ENCODE data around the gene CFAP161. TPM values are rescaled to one million over a fixed set of nuclear protein-coding genes. Genes with fewer than 3 reads are reported as not detected.
A peak's percentile ranks its signal among the peaks of the same experiment; 100 is the strongest.

The CFAP161 gene, protein sequence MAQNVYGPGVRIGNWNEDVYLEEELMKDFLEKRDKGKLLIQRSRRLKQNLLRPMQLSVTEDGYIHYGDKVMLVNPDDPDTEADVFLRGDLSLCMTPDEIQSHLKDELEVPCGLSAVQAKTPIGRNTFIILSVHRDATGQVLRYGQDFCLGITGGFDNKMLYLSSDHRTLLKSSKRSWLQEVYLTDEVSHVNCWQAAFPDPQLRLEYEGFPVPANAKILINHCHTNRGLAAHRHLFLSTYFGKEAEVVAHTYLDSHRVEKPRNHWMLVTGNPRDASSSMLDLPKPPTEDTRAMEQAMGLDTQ
- under 1 TPM; 0.22 to 0.52 (median 0.41) TPM for polyA plus RNA-seq (ENCODE audit: insufficient read length in 4 of 4)

DNA sequence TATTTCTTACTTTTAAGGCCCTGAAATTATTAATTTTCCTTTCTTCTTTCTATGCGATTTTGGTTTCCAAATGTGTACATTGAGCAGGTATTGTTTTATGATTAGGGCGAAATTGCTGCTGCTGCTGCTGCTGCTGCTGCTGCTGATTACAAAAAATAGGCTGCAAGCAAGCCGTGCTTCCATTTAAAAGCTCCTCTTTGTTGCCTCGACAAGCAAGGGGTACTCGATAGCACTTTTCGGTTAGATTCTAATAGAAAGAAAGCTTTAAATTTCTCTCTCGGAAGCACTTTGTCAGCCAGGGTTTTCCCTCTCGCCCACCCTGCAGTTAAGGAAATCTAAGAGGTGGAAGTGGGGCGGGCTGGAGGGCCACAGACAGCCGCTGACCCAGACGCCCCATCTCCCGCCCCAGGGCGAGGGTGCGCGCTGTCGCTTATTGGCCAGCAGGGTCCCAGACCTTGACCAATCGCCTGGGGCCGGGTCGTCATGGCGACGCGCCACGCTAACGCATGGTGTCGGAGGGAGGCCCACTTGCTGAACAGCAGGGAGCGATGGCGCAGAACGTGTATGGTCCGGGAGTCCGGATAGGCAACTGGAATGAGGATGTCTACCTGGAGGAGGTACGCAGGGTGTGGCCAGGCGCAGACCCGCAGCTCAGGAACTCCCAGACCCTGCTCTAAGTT is at the start of gene CFAP161:
Gene CFAP161 (plus strand): TSS at position 489 of the 680 bp plus-strand sequence. CDS start 60 bp downstream, at position 549.
- peak; percentile 50 to 63 (median 58) for DNase-seq (ENCODE audit: low read depth in 4 of 4, low spot score in 3 of 4)

DNA sequence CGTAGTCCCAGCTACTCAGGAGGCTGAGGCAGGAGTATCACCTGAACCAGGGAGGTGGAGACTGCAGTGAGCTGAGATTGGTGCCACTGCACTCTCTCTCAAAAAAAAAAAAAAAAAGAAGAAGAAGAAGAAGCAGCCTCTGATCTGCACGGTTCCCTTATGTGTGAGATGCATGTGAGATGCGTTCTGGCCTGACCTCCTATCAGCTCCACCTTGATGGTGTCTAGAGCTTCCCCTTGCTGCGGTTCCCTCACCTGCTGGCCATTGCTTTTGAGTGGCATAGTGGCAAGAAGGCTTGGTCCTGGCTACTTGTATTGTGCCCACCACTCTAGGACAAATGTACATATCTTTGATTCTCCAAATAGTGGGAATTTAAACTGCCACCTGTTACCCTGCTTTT is 49.4 kb upstream of the CFAP161 start:
- DNase-seq (ENCODE audit: low read depth in 4 of 4, low spot score in 3 of 4): no peak

DNA sequence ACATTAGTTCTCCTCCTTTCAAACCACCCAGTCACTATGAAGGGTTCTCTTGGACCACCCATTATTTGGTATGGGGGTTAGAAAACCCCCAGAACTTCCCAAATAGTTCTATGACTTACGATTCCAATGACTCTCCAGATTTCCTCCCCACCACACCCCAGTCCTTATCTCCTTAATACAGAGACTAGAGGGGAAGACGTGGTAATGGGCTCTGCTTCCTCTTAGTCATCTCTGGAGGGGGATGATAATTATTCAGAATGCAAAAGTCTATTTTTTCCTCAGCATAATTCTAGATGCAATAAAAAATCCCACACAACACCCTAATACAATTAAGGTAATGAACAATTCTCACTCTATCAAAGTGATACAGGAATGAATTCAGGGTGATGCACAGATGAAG is 48.9 kb upstream of the CFAP161 start:
- DNase-seq (ENCODE audit: low read depth in 4 of 4, low spot score in 3 of 4): no peak

DNA sequence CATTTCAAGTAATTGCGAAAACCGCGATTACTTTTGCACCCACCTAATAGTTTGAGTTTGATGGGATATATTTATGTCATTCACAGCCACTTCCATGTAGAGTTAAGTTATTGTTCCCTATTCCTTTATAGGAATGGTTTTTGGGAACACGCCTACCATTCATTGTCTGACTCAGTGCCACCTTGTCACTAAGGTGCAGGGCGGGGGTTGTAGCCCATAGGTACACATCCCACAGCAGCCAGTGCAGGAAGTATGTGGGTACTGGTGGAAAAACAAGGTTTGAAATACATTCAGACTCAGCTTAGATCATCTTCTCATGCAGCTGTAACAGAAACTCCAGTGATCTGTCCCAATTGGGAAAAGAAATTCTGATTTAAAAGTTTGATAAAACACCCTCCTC is 48.2 kb upstream of the CFAP161 start:
- no peak for DNase-seq (ENCODE audit: low read depth in 4 of 4, low spot score in 3 of 4)

DNA sequence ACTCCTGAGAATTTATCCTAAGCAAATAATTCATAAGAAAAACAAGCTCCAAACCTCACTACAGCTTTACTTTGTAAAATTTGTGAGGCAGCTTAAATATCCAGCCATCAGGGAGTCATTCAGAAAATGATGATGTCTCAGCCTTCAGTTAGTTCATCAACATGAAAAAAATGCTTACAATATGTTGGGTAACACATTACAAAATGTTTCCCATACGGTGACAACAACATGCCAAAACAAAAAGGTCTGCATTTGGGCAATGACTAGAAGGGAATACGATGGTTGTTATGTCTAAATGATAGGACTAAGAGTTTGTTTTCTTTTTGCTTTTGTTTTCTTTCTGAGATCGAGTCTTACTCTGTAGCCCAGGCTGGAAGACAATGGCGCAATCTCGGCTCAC is 47.0 kb upstream of the CFAP161 start:
- DNase-seq (ENCODE audit: low read depth in 4 of 4, low spot score in 3 of 4): no peak

DNA sequence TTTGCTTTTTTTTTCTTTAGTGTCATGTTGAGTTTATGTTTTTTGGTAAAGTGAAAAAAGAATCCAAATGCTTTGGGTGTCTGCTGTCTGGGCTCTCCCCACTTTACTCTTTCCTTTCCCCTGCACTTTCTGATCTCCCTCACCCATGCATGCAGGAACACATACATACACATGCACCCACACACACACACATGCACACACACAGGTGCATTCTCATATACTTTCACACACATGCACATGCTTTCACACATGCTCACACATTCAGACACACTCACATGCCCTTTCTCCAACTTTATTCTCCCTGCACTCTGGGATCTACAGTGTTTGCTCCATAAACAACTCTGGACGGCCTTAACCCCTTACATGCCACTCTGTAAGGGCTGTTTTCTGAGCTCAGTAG is 46.4 kb upstream of the CFAP161 start:
- no peak for DNase-seq (ENCODE audit: low read depth in 4 of 4, low spot score in 3 of 4)

DNA sequence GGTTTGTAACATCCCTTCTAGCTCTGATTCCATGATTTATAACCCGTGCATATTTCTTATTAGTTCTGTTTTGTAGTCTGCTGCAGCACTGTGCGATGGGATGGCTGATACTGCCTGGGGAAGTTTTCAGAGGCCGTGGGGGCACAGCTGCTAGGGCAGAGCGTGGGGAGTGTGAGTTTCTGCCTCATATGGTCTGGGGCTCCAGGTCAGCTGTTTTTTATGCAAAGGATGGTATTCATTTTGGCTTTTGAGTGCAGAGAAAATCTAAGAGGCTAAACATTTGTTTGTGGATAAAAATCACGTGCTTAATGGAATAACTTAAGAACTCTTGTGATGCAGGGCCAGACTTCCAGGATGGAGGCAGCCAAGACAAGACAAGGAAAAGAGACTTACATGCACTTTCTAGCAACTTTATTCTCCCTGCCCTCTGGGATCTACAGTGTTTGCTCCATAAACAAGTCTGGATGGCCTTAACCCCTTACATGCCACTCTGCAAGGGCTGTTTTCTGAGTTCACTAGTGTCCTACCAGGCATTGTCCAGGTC is 45.5 kb upstream of the CFAP161 start:
- no peak for DNase-seq (ENCODE audit: low read depth in 4 of 4, low spot score in 3 of 4)

DNA sequence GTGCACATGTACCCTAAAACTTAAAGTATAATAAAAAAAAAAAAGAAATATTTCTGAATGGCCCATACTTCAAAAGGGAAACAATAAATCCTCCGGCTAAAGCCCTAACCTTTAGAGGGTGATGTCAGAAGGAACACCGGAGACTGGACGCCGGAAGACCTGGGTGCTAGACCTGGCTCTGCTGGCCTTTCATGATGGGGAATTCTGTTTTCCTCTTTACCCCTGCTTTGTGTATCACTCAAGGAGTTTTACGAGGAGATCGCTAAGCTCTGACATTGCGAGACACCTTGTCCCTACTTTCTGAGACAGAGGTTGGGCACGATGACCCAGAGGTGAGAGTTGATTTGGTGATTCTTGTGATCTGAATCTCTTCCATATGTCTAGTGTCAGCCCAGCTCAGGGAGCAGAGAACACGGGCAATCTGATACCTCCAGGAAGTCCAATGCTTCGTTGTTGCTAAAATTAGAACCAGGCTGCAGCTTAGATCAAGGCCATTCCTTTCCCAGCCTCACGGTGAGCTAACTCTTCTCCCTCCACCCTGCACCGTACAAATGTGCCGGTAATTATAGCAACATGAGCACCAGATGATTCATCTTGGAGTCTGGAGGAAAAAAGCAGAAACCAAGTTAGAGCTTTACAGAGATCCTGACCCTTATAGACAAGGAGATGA is 42.0 kb upstream of the CFAP161 start:
- no peak for DNase-seq (ENCODE audit: low read depth in 4 of 4, low spot score in 3 of 4)

DNA sequence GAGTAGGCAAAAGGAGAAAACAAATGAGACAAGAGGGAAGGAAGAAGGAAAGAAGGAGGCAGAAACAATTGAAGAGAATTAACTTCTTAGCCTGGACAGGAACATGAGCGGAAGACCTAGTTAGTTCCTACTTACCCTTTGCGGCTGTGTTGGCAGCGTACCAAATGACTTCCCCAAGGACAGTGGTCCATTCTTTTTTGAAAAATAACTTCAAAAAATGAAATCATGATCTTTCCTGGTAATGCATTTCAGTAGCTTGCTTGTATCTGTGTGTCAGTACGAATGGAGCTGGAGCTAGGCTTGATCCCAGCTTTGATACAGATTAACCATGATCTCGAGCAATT is 41.5 kb upstream of the CFAP161 start:
- no peak for DNase-seq (ENCODE audit: low read depth in 4 of 4, low spot score in 3 of 4)

DNA sequence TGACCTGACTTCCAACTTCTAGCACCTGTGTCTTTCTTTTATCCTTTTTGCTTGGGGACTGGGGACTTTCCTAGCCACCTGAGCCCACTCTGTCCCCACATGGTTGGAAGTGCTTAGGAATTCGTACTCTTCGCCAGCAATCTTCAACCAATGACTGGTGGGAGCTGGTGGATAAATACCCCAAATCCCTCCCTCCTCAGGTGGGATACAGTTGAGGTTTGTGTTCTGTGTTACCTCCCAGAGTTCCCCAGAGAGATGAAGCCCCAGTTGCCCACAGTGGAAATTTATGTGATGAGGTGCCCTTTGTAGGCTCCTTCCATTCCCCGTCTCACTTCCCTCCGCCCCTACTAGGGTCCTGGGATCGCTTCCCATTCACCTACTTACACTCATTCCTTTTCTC is 40.1 kb upstream of the CFAP161 start:
- no peak for DNase-seq (ENCODE audit: low read depth in 4 of 4, low spot score in 3 of 4)

DNA sequence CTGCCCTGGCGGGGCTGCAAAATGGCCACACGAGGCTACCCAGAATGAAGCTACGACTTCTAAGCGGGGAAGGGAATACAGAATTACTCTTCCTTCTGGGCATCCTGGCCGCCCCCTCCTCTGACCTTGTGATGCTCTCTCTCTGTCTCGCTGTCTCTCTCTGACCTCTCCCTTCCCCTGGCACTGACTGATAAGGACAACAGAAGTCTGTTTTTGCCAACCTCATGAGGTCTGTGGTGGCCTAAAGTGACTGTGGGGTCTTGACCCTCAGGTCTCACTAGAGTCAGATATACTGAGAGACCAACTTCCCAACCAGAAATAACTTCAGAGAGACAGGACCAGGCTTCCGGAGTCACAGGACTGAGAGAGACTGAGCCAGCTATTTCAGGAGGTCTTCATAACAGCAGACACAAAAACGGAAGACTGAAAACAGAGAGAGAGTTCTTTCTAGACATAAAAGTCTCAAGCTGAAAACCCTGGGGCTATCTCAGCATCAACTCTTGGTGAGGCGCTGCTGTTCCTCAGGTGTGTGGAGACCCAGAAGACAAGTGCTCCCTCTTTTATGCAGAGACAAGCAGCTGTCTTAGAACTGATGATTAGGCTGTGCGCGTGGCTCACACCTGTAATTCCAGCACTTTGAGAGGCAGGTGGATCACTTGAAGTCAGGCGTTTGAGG is 38.2 kb upstream of the CFAP161 start:
- no peak for DNase-seq (ENCODE audit: low read depth in 4 of 4, low spot score in 3 of 4)

DNA sequence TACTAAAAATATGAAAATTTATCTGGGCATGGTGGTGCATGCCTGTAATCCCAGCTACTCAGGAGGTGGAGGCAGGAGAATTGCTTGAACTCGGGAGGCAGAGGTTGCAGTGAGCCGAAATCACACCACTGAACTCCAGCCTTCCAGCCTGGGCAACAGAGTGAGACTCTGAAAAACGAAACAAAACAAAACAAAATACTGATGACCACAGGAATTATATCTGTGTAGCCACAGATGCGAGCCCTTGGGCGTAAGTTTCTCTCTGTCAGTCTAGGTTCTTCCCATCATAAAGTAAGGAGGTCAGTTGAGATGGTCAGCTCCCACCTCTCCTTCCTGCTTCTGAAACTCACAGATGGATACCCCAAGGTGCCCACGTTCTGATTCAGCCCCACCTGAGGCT is 37.7 kb upstream of the CFAP161 start:
- no peak for DNase-seq (ENCODE audit: low read depth in 4 of 4, low spot score in 3 of 4)

DNA sequence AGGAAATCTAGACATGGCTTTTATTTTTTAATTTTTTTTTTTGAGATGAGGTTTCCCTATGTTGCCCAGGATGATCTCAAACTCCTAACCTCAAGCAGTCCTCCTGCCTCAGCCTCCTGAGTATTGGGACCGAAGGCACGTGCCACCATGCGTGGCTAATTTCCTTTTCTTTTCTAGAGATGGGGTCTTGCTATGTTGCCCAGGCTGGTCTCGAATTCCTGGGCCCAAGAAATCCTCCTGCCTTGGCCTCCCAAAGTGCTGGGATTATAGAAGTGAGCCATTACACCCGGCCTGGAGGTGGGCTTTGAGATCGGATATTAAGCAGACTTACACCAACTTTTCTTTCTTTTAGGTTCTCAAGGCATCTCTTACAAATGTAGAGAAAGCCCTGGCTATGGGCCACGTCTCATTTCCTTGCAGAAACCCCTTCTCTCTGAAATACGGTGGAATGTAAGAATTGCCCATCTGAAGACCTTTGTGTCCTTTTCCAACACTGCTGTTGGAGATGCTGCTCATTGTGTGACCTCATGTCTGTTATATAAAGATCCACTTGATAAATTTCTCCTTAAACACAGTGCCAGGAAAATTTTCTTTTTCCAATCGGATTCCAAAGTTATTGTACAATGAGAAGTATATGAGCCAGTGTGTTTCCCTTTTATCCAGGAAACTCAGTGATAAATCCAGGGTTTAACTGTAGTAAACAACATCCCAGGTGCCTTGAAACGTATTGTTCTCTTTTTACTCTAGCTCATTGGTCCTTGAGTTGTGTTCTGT is 36.8 kb upstream of the CFAP161 start:
- no peak for DNase-seq (ENCODE audit: low read depth in 4 of 4, low spot score in 3 of 4)

DNA sequence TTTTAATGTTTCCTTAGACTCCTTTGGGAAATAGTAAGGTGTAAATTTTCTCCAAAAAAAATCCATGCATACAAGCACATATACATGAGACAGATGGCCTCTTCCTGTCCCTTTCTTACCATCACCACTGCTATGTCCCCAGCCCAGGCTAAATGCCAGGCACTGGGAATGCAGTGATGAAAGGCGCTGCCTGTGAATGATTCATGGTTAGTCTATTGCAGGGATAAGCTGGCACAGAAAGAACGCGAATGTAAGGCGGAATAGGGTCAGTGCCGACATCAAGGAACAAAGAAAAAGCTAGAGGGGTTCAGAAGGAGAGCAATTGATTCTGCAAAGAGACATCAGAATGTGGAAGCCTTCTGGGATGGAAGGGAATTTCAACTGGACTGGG is 36.2 kb upstream of the CFAP161 start:
- DNase-seq (ENCODE audit: low read depth in 4 of 4, low spot score in 3 of 4): no peak

DNA sequence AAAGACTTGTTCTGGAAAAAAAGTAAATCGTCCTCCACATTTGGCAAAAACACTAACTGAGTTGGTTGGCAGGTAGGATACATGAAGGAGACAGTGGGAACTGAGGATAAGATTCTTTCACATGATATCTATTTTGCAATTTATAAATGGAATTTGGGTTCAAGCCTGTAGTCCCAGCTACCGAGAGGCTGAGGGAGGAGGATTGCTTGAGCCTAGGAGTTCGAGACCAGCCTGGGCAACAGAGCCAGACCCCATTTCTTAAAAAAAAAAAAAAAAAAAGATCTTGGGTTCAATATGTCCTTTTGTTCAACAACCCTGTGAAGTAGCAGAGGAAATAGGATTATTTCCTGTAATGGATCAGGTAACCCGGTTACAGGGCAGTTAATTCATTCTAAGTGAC is 35.7 kb upstream of the CFAP161 start:
- DNase-seq (ENCODE audit: low read depth in 4 of 4, low spot score in 3 of 4): no peak

DNA sequence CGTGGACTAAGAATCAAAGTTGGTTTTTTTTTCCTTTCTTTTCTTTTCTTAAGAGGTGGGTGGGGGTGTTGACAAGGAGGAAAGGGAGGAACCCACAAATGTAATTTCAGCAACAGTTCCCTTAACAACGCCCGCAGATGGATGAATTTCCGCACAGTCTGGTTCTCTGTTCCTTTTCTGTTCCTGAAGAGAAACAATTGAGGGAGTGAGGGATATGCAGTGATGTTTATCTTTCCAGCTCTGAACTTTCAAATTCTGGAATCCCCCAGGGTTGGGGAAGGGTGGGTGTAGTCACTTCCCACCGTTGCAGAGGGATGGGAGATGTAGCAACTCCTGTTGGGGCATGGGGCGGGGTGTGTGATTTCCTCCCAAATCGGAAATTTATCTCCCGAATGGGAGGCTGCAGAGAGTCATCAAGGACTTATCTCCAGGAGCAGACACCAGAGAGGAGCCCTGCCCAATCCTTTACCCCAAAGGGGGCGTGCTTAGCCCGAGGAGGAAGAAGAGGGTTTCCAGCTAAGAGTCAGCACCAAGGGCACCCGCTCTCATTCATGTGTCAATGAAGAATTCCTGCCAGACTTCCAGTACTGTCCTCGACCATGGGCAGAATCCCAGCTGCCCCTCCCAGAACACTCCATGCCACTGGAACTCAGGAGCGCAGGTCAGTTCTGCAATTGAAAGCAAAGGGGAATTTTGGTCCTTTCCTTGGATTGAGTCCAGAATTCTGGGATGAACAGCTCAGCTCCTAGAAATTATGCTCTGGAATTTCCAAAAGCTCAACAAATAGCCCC is 35.0 kb upstream of the CFAP161 start:
- DNase-seq (ENCODE audit: low read depth in 4 of 4, low spot score in 3 of 4): no peak

DNA sequence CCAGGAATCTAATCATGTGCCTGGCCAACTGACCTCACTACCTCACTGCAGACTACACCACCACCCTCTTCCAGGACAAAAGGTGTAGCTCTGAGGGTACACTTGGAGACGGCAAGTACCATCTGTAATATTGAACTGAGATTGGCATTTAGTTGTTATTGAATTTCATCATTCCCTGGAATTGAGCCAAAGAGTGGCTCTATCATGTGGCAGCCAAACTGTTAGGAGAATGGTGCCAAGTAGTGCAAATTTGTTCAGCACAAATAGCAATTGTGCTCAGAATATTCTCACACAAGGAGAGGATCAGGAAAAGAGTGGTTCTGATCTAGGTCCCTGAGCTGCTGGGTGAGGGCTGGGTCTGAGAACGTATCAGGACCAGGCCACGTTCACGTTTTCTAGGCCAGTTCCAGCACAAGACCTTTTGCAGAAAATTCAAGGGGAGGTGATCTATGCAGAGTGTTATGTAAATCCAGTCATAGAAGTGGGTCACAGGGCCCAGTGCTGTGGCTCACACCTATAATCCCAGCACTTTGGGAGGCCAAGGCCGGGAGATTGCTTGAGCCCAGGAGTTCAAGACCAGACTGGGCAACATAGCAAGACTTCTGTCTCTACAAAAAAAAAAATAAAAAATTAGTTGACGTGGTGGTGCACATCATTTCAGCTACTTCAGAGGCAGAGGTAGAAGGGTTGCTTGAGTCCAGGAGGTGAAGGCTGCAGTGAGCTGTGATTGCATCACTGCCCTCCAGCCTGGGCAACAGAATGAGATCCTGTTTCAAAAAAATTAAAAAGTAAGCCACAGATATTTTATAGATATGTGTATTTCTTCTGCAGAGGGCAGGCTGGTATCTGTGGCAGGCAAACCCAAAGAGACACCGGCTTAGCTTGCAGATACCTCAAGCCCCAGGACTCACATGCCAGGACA is 31.9 kb upstream of the CFAP161 start:
- DNase-seq (ENCODE audit: low read depth in 4 of 4, low spot score in 3 of 4): no peak

DNA sequence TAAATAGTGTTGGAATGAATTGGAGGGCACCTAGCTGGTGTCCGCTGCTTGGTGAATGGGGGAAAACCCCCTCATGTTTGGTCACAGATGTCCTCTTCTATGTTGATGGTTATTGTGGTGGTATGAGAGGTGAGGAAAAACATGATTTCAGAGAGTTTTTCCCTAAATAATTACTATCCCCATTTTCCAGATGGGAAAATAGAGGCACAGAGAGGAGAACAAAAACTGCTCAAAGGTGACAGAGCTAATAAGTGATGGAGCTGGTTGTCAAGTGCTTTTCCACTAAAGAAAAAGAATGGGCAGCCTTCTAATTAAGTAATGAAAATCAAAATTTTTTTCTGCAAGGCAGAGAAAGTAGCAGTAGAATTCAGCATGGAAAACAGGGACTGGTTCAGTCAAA is 30.2 kb upstream of the CFAP161 start:
- no peak for DNase-seq (ENCODE audit: low read depth in 4 of 4, low spot score in 3 of 4)

DNA sequence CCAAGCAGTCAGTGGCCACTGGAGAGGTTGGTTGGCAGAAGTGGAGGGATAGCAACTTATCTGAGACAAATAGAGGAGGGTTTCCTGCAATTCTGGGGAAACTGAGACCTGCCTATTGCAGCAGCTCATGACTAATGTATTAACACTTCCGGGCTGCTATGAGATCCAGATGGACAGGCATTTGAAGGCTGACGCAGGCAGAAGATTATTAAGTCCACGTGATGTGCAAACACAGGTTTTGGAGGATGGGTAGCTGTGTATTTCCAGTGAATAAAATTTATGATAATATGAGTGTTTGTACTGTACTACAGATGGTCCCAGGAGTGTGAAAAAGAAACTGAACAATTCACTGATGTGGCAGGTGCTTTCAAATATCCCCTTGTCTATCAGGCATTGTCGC is 28.5 kb upstream of the CFAP161 start:
- DNase-seq (ENCODE audit: low read depth in 4 of 4, low spot score in 3 of 4): no peak

Data from left renal pelvis (tissue), 4 donors.